Endothelial cell of hepatic sinusoid (primary cell): Measurements from ENCODE around the gene ATXN7L1.
"Not testable (repeated sequence)": the region's sequence is repeated elsewhere in the genome, so short reads cannot be mapped to it uniquely, and the experiment has no call there.

Experiments used
- in situ Hi-C: cut with HindIII; loops from 2 replicates; pipeline ENCODE4 v1.10.0; 2017; ENCODE audit warnings: low sequenced_read_pairs

ATXN7L1 gene

GRCh38 chr7:105715528-105715927, 160.9 kb downstream of the ATXN7L1 start:
- in situ Hi-C loops = no loop called here

GRCh38 chr7:105713488-105714465, 162.6 kb downstream of the ATXN7L1 start:
- in situ Hi-C loops = no loop called here

- in situ Hi-C loops = no loop called here
Measured at GRCh38 chr7:105712877-105713276, 163.5 kb downstream of the ATXN7L1 start.

- in situ Hi-C loops = no loop called here
Measured at GRCh38 chr7:105711726-105712402, 164.5 kb downstream of the ATXN7L1 start.

GRCh38 chr7:105710720-105711119, 165.7 kb downstream of the ATXN7L1 start:
- in situ Hi-C loops = not testable (repeated sequence)

GRCh38 chr7:105708763-105709080, 167.7 kb downstream of the ATXN7L1 start:
- in situ Hi-C loops = no loop called here

- in situ Hi-C loops = no loop called here
Measured at GRCh38 chr7:105707967-105708762, 168.2 kb downstream of the ATXN7L1 start.

GRCh38 chr7:105707381-105707780, 169.0 kb downstream of the ATXN7L1 start:
- in situ Hi-C loops = no loop called here

GRCh38 chr7:105705427-105705826, 171.0 kb downstream of the ATXN7L1 start:
- in situ Hi-C loops = no loop called here

- in situ Hi-C loops = no loop called here
Measured at GRCh38 chr7:105703207-105703930, 173.0 kb downstream of the ATXN7L1 start.

- in situ Hi-C loops = no loop called here
Measured at GRCh38 chr7:105699568-105700236, 176.7 kb downstream of the ATXN7L1 start.

GRCh38 chr7:105698531-105698930, 177.9 kb downstream of the ATXN7L1 start:
- in situ Hi-C loops = no loop called here

GRCh38 chr7:105697753-105698152, 178.6 kb downstream of the ATXN7L1 start:
- in situ Hi-C loops = no loop called here

GRCh38 chr7:105697169-105697568, 179.2 kb downstream of the ATXN7L1 start:
- in situ Hi-C loops = not testable (repeated sequence)

- in situ Hi-C loops = no loop called here
Measured at GRCh38 chr7:105693576-105693975, 182.8 kb downstream of the ATXN7L1 start.

- in situ Hi-C loops = no loop called here
Measured at GRCh38 chr7:105691680-105692564, 184.5 kb downstream of the ATXN7L1 start.

GRCh38 chr7:105691082-105691679, 185.2 kb downstream of the ATXN7L1 start:
- in situ Hi-C loops = no loop called here

GRCh38 chr7:105690325-105690945, 186.0 kb downstream of the ATXN7L1 start:
- in situ Hi-C loops = no loop called here
